Muscle of arm (tissue), 12 donors: ENCODE data around the gene CDR2. TPM values are rescaled to one million over a fixed set of nuclear protein-coding genes. Genes with fewer than 3 reads are reported as not detected.
A peak's percentile ranks its signal among the peaks of the same experiment; 100 is the strongest.
"Not testable (repeated sequence)": the region's sequence is repeated elsewhere in the genome, so short reads cannot be mapped to it uniquely, and the experiment has no call there.

Experiments used
- DNase-seq: peaks from one replicate; pipeline ENCODE4 v3.0.0-alpha.2; 2013
- polyA plus RNA-seq, 12 donors: library from polyadenylated mRNA; unstranded; fragments of 120-200 nt; gene quantifications; one replicate each; pipeline ENCODE4 v1.2.1, GENCODE V29; 2013; ENCODE audit not compliant: insufficient read length in 12 of 12

CDR2 gene
- polyA plus RNA-seq, 12 donors, result 13.7 to 26.3 (median 19.1) TPM; not detected in 1

DNA sequence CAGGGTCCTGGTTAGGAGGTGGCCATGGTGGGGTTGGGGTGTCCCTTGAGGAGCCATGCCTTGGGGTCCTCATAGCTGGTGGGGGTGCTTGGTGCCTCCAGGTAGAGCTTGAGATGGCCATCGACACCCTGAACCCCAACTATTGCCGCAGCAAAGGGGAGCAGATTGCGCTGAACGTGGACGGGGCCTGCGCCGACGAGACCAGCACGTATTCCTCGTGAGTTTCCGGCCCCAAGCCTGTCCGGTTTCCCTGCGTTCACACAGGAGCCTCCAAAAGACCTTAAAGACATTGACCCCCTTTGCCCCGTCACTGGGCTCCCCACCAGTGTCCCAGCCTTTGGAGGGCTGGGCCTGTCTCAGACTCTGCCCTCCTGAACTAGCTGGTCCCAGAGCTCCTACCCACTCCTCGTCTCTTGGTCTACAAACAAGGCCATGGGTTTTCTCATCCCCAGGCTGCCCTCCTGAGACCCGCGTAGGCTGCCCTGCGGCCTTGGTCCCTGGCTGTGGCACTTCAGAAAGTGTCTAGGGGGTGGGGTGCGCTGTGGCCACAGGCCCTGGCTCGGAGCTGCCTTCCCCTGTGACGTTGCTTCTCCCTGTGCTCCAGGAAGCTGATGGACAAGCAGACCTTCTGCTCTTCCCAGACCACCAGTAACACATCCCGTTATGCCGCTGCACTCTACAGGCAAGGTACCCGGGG lies 65.4 kb downstream of the CDR2 start:
- no peak for DNase-seq

DNA sequence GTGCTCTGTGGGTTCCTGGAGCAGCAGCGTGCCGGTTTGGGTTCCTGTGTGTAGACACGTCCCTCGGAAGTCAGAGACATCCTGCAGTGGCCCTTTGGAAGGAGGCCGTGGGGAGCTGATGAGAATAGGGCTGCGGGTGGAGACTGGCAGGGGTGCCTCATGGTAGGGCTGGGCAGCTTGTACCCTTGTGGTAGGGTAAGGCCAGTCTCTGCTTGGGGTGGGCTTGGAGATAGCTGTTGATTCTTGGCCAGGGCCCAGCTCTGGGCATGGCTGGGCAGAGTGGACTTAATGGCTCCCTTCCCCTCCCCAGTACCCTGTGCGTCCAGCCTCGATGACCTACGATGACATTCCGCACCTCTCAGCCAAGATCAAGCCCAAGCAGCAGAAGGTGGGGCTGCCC lies 66.6 kb downstream of the CDR2 start:
- no peak for DNase-seq

DNA sequence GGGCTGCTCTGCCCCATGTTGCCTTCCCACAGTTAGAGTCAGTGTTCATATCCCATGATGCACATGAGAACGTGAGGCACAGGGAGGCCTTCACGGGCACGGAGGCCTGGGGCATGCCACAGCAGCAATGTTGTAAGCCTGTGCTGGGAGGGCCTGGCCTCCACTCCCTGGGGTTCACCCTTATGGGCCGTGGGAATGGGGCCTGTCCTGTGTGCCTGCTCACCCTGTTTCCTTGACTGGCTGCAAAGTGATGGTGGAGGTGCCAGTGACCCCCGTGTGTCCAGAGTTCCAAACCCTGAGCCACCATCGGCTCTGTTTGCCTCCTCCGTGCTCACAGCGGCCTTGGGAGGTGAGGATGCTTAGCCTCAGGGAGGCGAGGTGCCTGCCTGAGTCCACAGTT lies 67.6 kb downstream of the CDR2 start:
- no peak for DNase-seq

DNA sequence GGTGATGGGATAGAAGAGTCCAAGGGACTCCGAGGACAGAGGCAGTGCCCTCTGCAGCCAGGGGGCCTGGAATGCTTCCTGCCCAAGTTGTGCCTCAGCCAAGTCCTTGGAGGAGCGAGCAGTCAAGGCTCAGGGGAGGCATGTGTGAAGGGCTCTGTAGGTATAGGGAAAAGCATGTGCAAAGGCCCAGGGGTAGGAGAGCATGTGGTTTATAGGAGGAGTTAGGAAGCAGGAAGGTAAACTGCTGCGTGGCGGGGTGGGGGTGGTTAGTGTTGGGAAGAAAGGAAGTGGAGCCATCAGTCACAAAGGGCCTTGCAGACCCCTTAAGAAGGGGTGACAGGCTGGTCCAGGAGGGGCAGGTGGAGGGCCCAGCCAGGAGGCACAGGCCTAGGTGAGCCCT lies 70.0 kb downstream of the CDR2 start:
- DNase-seq, result no peak

DNA sequence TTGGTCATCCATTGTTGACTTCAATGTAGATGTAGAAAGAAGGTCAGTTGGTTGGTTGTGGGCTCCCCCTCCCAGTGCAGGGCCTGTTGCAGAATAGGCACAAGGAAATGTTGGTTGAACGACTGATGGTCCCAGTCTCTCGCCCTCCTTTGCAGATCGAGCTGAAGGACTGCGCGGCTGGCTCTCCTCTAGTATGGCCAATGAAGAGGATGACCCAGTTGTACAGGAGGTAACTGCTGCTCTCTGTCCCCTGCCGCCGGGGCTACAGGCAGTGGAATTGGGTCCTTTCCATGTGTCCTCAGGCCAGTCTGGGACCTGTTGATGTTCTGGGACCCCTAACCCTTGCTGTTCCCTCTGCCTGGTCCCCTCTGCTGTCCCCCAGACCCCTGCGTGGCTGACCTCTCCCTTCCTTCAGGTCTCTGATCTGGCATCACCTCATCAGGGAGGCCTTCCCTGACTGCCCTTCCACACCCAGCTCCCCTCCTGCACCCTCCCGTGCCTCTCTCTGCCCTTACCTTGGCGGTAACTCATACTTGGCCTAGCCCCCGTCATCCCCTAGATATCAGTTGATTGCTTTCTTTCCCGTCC lies 71.5 kb downstream of the CDR2 start:
- DNase-seq, result no peak

DNA sequence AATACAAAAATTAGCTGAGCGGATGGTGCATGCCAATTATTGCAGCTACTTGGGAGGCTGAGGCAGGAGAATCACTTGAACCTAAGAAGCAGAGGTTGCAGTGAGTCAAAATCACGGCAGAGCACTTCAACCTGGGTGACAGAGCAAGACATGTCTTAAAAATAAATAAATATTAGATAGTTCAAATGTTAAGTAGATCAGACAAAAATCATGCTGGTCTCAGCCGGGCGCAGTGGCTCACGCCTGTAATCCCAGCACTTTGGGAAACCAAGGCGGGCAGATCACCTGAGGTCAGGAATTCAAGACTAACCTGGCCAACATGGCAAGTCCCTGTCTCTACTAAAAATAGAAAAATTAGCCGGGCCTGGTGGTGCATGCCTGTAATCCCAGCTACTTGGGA lies 73.0 kb downstream of the CDR2 start:
- DNase-seq, result not testable (repeated sequence)

DNA sequence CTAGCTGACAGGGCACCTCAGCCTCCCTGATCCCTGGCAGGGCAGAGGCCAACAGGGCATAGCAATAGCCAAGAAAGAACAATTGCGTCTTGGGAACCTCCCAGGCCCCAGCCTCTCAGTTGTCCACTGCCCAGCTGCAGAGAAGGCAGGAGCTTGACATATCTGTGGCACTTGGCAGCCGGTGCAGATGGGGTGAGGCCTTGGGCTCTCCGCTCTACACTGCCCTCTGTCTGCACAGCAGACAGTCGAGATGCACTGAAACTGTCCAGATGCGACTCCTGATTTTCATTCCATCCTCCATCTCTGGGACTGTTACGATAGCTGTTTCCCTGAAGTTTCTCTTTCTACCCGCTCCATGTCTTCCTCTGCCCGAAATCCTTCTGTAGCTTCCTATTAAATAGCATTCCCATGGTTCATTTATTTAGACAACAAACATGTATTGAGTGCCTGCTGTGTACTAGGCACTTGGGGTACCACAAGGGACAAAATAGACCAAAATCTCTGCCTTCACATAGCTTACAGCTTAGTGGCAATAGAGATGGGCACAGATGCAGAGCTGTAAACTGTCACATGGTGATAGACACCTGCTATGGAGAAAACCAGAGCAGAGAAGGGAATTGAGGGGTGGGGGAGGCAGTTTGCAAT lies 73.9 kb downstream of the CDR2 start:
- peak; percentile 25 for DNase-seq

DNA sequence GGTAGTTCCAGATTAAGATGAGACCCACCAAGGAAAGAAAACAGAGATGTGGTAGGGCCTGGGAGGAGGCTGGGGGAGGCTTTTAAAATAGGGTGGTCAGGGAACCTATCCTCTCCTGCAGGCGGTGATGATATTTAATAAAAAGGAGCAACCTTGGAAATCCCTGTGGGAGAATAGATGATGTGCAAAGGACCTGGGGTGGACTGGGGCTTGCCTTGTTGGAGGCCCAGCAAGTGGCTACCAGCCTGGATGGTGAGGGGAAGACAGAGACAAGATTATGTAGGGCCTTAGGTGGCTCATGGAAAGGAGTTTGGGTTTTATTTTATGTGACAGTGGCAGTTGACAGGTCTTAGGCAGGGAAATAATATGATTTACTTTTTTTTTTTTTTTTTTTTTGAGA lies 75.4 kb downstream of the CDR2 start:
- DNase-seq, result no peak

DNA sequence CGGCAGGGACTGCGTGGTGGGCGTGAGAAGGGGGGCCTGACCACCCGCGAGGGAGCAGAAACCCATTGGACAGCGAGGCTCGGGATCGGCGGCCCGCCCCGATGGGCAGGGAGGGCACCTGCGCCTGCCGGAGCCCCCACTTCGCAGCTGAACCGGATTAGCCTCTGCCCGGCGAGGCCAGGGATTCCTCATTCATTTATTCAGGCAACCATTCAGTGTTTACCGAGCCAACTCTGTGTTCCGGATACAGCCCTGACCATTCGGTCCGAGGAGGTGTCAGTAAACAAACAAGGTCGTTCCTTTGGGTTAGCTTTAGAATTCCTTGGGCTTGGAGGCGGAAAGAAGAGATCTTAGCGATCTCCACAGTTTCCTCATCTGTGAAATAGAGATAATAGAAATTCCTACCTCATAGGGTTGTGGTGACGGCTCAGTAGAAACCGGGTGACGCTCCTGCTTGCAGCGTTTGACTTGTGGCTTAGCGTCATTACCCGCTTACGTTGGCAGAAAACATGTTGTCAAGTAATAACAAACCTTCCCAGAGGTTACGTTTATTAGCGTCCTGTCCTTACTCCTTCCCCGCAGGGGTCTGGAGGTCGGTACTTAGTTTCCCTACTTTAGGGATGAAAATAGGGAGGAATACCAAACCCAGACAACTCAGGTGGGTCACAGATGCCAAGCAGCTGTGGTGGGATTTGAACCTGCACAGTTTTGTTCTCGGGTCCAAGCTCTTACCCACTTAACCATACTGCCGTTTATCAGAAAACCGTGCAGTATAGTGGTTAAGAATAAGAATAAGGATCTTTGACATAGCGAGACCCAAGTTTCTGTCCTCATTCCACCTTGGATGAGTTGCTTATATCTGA lies 76.3 kb downstream of the CDR2 start:
- DNase-seq, result peak; percentile 81

DNA sequence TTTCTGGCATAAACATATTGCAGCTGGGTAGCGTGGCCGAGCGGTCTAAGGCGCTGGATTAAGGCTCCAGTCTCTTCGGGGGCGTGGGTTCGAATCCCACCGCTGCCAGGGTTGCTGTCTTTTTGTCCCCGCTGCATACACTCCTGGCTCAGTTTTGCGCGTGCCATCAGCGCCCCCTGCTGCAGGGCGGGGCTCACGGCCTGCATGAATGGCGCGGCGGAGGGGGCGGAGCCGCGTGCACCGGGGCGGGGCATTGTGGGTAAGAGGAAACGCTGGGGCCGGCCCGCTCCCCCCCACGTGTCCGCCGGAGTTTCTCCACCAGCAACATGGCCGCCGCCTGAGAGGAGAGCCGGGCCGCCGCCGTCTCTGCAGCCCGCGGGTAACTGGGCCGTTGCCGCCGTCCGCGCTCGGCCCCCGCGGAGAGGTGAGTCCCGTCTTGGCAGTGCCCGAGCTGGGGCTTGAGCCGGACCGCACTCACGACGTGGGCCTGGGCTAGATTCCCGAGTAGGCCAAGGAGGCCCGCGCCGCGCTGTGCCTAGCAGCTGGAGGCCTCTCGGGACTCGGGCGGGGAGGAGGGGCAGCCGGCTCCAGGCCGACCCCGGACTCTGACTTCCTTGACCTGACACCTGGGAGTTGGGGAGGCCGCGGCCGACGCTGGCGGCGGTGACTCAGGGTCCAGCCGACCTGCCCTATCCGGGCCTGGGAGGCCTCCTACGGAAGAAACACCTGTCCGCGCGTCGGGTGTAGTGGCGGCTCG lies 77.1 kb downstream of the CDR2 start, which contains the start of gene POLR3E:
Gene POLR3E, plus strand, starts transcription at position 296 of the 757 bp plus-strand sequence. CDS start 5,560 bp downstream, outside the sequence.
- DNase-seq, result peak; percentile 100

DNA sequence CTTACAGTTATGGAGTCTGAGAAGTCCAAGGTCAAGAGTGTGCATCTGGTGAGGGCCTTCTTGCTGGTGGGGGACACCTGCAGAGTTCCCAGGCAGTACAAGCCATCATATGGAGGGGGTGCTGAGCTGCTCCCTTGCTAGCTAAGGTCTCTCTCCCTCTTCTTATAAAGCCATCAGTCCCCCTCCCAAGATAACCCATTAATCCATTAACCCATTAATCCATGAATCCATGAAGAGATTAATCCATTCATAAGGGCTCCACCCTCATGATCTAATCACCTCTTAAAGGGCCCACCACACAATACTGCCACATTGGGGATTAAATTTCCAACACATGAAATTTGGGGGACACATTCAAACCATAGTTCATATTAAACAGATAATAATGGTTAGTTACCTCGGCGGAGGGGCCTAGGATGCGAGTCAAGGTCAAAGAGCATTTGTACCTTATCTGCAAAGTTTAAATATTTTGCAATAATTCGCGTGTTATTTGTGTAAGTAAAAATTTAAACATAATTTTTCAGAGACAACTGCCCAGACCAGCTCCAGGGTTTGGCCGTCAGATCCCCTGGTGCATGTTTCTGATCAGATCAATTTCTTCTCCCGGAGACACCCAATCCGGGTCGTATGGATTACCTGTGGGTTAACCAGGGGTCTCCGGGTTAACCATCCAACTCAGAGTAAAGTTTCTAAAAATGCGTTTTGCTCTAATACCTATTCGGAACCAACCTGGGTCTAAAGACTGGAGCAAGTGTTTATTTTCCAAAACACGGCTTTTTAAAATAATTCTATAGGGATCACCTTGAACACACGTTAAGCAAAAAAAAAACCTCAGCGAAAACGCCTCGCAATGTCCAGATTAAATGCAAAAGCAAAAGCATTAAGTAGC lies 78.0 kb downstream of the CDR2 start:
- DNase-seq, result no peak

Other genes starting within 250 kb of the CDR2 start
- under 1 TPM in 9 of 12 donors, not detected in 3; 0.05 to 0.18 (median 0.08) TPM for gene SDR42E2, start 212.1 kb downstream of the CDR2 start, polyA plus RNA-seq
- gene EEF2K, start 168.3 kb downstream of the CDR2 start, polyA plus RNA-seq, result 10 to 100 TPM; 33.3 to 93.3 (median 53.7) TPM
- 10 to 100 TPM in 11 of 12 donors, not detected in 1; 34.5 to 57.3 (median 39.9) TPM for gene POLR3E, start 77.2 kb downstream of the CDR2 start, polyA plus RNA-seq
- 100 to 1,000 TPM in 5 of 12 donors, 10 to 100 TPM in 6, not detected in 1; 23.1 to 317 (median 95.5) TPM for gene NPIPB5, start 136.3 kb upstream of the CDR2 start, polyA plus RNA-seq